PFSK-1 (cell line): ENCODE measurements around the gene MAPKAPK2.

ENCODE experiments used
- FOXP2 ChIP-seq: optimal IDR thresholded peaks from 2 replicates; pipeline ENCODE3; 2011; ENCODE audit warnings: borderline replicate concordance, control low read depth, inconsistent platforms; ENCODE audit not compliant: insufficient read depth; ENCODE audit errors: extremely low read length, extremely low read depth
- POLR2AphosphoS5 ChIP-seq: IDR thresholded peaks from 2 replicates; pipeline ENCODE4 v1.6.1; 2012; ENCODE audit warnings: low read depth, mild to moderate bottlenecking, control low read depth, low read length, moderate library complexity
- SIN3A ChIP-seq: IDR thresholded peaks from 2 replicates; pipeline ENCODE4 v1.6.1; 2012; ENCODE audit warnings: mild to moderate bottlenecking, low read length, moderate library complexity, borderline replicate concordance; ENCODE audit not compliant: insufficient read depth
- TAF1 ChIP-seq: IDR thresholded peaks from 2 replicates; pipeline ENCODE4 v1.6.1; 2012; ENCODE audit warnings: low read length, control low read depth, borderline replicate concordance; ENCODE audit not compliant: insufficient read depth
- TF ChIP-seq, protein P1 (sequence below), 2 experiments: IDR thresholded peaks; 2 replicates each; pipeline versions ENCODE4 v1.6.1 to v1.8.0; 2011 to 2012; ENCODE audit warnings: low read depth in 2 of 2, low read length in 2 of 2, control low read depth in 1 of 2, inconsistent platforms in 1 of 2, mild to moderate bottlenecking in 1 of 2, moderate library complexity in 1 of 2; ENCODE audit not compliant: insufficient read depth in 1 of 2

Gene MAPKAPK2

DNA sequence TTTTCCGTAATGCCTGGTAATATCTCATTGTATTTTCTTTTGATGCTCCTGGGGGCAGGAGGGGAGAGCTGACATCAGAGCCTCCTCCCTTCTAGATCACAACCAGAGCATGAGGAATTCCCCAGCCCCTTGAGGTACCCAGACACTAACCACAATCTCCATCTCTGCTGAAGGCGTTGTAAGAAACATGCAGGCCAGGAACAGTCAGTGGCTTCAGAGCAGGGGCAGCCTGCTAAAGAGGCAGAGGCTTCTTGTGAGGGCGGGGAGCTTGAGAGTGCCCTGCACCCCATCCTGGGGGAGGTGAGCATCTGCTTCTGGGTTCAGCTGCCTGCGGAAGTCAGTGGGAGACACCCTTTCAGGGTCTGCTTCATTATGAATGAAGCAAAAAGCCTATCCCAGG, 19.0 kb downstream of the MAPKAPK2 start:
- TF ChIP-seq, protein P1, sequence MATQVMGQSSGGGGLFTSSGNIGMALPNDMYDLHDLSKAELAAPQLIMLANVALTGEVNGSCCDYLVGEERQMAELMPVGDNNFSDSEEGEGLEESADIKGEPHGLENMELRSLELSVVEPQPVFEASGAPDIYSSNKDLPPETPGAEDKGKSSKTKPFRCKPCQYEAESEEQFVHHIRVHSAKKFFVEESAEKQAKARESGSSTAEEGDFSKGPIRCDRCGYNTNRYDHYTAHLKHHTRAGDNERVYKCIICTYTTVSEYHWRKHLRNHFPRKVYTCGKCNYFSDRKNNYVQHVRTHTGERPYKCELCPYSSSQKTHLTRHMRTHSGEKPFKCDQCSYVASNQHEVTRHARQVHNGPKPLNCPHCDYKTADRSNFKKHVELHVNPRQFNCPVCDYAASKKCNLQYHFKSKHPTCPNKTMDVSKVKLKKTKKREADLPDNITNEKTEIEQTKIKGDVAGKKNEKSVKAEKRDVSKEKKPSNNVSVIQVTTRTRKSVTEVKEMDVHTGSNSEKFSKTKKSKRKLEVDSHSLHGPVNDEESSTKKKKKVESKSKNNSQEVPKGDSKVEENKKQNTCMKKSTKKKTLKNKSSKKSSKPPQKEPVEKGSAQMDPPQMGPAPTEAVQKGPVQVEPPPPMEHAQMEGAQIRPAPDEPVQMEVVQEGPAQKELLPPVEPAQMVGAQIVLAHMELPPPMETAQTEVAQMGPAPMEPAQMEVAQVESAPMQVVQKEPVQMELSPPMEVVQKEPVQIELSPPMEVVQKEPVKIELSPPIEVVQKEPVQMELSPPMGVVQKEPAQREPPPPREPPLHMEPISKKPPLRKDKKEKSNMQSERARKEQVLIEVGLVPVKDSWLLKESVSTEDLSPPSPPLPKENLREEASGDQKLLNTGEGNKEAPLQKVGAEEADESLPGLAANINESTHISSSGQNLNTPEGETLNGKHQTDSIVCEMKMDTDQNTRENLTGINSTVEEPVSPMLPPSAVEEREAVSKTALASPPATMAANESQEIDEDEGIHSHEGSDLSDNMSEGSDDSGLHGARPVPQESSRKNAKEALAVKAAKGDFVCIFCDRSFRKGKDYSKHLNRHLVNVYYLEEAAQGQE (IDR thresholded peaks at IDR 0.05; ENCODE audit: insufficient read depth in 1 of 2, low read depth in 2 of 2, low read length in 2 of 2), result no peak
- TF ChIP-seq FOXP2, result no peak
- no peak for TF ChIP-seq SIN3A
- no peak for TF ChIP-seq POLR2AphosphoS5
- no peak for TF ChIP-seq TAF1

DNA sequence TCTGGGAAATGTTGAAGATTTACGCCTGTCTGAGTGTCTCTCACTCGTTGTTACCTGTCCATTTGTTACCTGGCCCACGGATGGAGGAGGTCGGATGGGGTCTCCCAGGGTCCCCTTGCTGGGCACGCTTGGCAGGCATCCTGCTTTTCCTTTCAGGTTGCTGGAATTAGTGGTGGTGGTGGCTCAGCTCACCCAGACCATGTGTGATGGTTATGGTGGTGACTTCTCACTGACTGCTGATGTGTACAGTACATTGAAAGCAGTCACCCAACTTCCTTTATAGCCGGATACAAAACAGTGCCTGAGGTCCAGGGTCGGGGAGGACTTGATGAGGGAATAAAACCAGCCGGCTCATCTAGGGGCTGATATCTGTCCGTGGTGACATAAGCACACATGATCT, 19.5 kb downstream of the MAPKAPK2 start:
- TF ChIP-seq POLR2AphosphoS5 (no peak), SIN3A (no peak)

DNA sequence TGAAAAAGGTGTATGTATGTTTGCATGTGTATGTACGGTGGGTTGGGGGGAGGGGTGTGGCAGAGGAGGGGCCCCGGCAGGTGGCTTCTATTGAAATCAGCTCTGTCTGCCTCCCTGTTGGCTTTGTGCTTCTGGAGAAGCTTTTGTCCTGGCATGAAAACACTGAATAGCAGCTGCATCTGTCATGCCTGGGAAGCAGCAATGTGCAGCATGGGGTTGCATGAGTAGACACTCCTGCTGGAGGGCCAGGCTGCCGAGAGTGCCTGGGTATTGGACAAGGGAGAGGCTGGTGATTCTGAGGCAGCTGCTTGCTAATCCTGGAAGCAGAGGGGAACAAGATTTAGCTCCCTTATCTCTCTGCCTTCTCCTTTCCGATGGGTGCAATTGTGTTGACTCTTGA, 20.5 kb downstream of the MAPKAPK2 start:
- TF ChIP-seq POLR2AphosphoS5 (no peak), FOXP2 (no peak), SIN3A (no peak), TAF1 (no peak)
- TF ChIP-seq, protein P1 (IDR thresholded peaks at IDR 0.05; ENCODE audit: insufficient read depth in 1 of 2, low read depth in 2 of 2, low read length in 2 of 2), result no peak

DNA sequence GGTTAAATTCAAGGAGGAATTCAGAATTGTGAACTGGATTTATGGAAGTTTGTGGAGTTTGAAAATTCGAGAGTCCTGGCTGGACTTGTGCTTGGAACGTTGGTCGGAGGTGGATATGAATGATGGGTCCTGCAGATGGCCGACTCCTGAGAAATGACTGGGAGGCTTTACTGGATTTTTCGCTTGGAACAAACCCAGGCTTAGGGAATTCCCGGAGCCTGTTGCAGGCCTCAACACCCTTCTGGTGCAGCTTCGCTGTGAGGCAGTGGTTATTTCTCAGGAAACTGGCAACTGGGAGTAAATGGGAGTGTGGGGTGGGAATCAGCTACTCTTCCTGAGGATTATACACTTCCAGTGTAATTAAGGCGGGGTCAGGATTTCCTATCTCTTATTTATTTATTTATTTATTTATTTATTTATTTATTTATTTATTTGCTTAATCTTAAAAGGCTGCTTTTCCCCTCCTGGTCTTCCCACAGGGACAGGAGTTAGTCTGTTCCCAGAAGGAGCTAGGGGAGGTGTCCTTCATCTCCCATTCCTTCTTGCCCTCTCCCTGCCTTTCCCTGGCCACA, 21.1 kb downstream of the MAPKAPK2 start:
- no peak for TF ChIP-seq TAF1
- TF ChIP-seq POLR2AphosphoS5, result no peak
- no peak for TF ChIP-seq SIN3A
- no peak for TF ChIP-seq FOXP2
- TF ChIP-seq, protein P1 (IDR thresholded peaks at IDR 0.05; ENCODE audit: insufficient read depth in 1 of 2, low read depth in 2 of 2, low read length in 2 of 2), result no peak

DNA sequence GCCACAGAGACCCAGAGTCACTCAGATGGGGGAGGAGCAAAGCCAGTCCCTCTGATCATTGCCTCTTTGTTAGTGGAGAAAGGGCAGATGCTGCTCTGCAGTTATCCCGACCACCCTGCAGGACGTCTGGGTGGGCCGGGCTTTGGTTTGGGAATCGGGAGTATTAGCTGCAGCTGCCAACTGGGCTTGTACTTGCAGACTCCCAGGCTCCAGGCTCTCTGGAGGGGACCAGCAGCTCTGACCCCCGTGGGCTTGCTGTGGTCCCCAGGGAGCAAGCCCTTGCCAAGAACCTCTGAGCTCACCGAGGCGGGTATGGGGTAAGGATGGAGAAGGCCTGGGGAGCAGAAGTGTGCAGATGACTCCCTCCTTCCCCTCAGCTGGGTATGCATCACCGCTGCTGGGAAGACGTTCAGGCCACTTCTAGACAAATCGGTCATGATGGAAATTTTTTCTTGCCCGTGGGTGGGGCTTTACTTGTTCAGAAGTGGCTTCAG, 21.6 kb downstream of the MAPKAPK2 start:
- no peak for TF ChIP-seq SIN3A
- TF ChIP-seq, protein P1 (IDR thresholded peaks at IDR 0.05; ENCODE audit: insufficient read depth in 1 of 2, low read depth in 2 of 2, low read length in 2 of 2), result no peak
- no peak for TF ChIP-seq TAF1
- no peak for TF ChIP-seq FOXP2
- no peak for TF ChIP-seq POLR2AphosphoS5
